Activated CD4-positive, alpha-beta T cell treated with anti-CD3 and anti-CD28 coated beads for 1 hour (primary cell): ENCODE results near the gene CTDSPL.
"Not testable (repeated sequence)": the region's sequence is repeated elsewhere in the genome, so short reads cannot be mapped to it uniquely, and the experiment has no call there.

Experiments
- DNase-seq: peaks from one replicate; pipeline ENCODE4 v3.0.0-alpha.2; 2020

CTDSPL gene, protein sequence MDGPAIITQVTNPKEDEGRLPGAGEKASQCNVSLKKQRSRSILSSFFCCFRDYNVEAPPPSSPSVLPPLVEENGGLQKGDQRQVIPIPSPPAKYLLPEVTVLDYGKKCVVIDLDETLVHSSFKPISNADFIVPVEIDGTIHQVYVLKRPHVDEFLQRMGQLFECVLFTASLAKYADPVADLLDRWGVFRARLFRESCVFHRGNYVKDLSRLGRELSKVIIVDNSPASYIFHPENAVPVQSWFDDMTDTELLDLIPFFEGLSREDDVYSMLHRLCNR

DNA sequence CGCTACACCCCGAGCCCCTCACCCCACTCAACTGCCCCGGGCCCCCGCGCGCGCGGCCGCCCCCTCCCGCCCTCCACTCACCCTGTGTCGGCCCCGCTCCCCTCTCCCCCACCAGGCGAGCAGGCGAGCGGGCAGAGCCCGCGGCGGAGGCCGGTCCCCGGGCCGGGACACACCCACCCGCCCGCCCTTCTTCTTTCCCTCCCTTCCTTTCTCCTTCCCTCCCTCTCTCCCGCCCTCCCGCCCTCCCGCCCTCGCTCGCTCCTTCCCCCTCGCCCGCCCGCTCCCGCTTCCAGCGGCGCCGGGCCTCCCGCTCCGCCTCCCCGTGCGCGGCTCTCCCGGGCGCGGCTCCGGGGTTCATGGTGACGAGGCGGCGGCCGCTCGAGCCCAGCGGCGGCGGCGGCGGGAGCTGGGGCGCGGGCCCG, at the start of gene CTDSPL:
Gene CTDSPL, plus strand, starts transcription at position 261 of the 422 bp plus-strand sequence. CDS start 320 bp downstream, outside the sequence.
- no peak for DNase-seq

DNA sequence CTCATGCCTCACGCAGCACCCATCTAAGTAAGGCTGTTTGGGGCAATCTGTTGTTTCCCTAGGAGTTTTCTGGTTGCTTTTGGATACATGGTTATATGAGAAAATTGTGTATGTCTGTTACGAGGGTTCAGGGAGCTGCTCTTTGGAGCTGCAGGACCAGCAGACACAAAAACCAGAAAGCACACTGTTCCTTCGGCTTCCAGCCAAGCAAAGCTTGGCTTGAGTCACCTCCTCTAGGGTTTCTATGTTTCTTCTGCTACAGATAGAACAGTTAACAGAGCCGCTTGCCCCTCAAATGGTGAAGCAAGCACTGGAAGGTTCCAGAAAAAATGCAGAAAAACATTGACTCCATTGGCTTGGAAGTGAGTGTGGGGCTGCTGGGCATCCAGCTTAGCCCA, 49.2 kb upstream of the CTDSPL start:
- no peak for DNase-seq

DNA sequence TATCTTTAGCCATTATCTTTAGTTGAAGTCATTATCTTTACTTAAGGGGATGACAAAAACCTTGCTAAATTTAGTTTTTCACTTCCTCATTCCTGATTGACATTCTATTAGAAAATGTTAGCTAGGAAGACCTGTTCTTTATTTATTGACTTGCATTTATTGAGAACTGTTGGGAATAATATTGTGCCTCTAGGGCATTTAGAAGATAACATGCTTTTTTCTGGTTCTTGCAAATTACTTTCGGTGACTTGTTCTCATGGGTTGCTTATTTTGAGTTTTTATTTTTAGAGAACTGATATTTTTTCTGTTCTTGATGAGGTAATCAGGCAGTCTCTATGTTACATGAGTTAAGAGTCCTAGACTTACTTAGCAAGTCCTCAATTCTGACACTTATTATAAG, 48.3 kb upstream of the CTDSPL start:
- DNase-seq = no peak

DNA sequence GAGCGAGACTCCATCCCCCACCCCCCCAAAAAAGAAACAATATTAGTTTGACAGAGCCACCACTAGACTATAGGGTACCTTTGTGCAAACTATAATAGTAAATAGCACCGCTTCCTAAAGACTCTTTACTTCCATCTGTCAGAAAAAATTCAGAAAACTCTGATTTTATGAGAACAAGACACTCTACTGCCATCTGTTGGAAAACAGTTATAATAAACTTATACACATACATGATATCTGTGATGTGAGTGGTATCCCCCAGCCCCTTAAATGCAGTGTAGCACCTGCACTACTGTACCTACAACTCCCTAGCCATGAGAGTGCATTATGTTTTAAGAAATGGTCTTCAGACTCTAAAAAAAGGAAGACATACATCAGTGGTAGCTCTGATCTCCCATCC, 47.1 kb upstream of the CTDSPL start:
- DNase-seq = no peak

DNA sequence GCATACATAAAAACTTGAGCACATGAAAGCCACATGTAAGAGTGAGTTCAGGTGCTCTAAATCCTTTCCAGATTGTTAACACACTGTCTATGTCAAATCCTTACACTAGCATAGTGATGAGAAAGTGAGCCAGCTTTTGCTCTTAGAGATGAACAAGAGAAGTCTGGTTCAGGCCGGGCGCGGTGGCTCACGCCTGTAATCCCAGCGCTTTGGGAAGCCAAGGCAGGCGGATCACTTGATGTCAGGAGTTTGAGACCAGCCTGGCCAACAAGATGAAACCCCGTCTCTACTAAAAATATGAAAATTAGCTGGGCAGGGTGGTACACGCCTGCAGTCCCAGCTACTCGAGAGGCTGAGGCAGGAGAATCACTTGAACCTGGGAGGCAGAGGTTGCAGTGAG, 46.5 kb upstream of the CTDSPL start:
- DNase-seq = not testable (repeated sequence)

GRCh38 chr3:37816271-37816670, 45.4 kb upstream of the CTDSPL start:
- DNase-seq = no peak

DNA sequence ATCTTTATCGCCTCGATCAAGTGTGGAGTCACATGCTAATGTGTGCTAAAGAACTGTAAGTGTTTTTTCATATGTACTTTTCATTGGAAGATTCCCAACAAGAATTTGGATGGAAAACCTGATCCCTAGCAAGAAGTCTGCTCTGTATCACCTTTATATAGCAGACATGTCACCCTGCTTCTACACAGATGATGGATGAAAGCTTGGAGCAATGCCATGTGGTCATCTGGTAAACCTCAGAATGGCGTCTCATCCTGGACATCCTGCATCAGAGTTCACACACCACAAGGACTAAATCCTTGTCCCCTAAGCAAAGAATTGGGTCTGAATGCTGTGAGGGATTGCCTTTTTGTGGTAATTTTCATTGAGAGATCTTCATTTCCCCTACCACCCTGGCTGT, 42.1 kb upstream of the CTDSPL start:
- no peak for DNase-seq

DNA sequence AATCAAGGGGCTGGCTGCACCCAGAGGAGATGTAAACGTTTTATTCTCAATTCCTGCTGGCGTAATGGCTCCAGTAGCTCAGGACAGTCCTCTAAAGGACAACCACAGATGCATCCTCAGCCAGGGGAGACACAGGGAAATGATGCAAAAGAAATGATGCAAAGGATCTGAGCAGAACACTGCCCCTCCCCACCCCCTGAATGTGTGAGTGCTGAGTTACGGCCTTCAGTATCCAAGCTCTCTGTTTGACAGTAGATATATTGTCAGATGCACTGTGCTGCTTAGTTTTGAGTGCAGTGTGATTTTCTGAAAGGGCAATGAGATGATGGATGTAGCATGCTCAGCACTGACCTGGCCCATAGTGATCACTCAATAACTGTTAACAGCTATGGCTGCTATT, 41.4 kb upstream of the CTDSPL start:
- no peak for DNase-seq

GRCh38 chr3:37823189-37823588, 38.5 kb upstream of the CTDSPL start:
- DNase-seq = no peak

DNA sequence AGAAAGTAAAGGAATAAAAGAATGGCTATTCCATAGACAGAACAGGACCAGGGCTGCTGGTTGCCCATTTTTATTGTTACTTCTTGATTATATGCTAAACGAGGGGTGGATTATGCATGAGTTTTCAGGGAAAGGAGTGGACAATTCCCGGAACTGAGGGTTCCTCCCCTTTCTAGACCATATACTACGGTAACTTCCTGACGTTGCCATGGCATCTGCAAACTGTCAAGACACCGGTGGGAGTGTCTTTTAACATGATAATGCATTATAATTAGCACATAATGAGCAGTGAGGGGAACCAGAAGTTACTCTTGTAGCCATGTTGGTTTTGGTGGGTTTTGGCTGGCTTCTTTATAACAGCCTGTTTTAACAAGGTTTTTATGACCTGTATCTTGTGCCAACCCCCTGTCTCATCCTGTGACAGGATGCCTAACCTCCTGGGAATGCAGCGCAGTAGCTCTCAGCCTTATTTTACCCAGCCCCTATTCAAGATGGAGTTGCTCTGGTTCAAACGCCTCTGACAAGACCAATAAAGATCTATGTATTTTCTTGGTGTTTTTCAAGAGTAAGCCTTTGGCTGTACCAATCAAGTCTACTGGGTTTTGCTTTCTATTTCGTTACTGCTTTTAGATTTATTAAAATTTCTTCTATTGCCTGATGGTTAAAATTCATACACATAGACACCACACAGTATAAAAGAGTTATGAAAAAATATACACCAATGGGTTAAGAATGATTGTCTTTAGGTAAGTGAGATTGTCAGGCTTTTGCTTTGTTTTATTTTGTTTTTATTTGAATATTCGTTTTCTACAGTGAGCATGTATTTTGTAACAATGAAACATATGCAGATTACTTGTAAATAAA, 37.4 kb upstream of the CTDSPL start:
- DNase-seq = no peak

DNA sequence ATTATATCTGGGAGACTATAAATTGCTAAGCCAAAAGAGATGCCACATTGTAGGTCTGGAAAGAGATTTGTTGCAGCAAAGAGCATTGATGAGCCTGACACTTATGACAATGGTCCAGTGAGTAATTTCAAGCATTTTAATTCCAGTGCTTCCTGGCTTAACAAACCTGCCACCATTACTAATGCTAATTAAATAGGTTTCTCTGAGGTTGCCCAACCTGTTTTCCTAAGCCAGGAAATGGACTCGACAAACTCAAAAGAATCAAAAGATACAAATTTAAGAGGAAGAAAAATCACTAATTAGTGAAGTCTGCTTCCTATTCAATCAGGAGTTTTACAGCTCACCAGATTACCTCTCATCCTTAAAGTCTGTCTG, 36.7 kb upstream of the CTDSPL start:
- DNase-seq = no peak

DNA sequence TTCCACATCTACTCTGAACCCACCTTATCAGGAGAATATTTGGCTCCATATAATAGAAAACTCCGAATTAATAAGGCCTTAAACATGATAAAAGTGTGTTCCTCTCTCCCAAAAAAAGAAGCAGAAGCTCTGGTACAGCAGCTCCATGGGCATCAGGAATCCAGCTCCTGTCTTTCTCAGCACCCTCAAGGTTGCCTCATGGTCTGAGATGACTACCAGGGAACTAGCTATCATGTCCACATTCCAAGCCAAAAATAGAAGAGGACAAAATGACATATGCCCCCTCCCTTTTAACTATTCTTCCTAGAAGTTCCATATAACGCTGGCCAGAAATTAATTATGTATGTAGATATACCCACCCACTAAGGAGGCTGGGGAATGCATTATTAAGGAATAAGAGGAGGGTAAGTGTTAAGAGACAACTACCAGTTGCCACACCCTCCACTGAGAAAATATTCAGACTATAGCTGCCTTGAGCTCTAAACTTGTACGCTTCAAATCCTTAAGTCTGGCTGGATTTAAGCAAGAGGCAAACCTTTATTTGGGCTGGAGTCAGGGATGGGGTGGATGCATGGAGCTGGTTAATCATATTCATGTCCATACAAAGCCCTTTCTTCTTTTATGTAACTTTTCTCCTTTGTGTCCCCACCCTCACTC, 35.8 kb upstream of the CTDSPL start:
- no peak for DNase-seq

DNA sequence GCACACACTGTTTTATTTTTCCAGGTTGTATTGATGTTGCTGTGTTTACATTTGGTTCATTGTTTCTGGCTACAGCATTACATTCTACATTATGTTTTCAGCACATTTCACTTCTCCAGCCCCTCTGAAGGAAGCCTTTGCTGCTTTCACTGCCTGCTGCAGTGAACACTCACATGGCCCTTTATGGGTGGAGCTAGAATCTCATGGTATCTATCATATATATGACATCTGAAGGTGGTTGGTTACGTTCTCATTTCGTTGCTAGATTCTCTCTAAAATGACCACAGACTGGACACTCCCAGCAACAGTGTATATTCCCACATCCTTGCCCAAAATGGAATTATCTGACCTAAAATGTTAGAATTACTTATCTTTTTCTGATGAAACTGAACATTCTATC, 35.2 kb upstream of the CTDSPL start:
- DNase-seq = no peak

DNA sequence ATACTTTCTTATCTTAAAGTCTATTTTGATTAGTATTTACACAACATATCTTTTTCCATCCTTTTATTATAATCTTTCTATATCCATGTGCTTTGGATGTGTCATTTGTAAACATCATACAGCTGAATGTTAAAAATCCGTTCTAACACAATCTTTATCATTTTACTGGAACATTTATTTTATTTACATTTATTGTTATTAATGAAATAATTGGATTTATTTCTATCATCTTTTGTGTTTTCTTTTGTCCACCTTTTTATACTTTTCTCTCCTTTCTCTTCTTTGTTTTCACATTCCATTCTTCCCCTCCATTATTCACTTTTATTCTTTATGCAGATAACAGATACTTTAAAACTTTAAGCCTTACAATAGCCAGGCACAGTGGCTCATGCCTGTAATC, 34.7 kb upstream of the CTDSPL start:
- DNase-seq = no peak

DNA sequence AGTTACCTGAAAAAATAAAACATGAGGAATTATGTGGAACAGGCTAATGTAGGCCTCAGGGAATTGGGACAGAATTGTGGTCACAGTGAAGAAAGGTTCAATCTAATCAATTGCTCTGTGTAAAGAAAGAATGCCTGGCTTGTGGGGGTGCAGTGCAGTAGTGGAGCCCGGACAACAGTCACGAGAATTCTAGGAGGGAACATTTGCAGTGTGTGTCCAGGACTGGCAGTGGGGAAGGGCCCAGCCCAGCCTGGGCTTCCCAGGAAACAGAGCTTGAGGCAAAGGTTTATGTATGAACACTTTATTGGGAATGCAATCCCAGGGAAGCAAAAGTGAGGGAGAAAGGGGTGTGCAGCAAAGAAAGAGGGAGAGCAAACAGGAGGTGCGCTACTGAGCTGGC, 29.2 kb upstream of the CTDSPL start:
- DNase-seq = no peak

GRCh38 chr3:37833302-37834186, 28.1 kb upstream of the CTDSPL start:
- DNase-seq = no peak

DNA sequence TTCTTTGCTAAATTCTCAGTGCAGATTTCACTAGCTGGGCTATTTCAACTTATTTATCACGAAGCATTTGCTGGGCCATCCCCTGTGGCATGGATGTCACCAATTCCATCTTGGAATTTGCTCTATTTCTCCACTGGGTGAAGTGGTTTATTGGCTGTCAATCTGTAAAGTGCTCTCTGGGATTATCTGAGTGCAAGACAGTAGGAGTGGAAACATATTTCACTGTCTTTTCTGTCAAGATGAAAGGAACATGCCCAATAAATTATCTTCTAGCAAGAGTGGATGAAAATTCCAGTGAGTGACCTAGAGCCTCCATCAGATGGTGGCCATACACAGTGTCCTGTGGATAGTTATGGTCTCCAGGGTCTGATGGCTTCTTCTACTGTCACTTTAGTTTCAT, 25.1 kb upstream of the CTDSPL start:
- no peak for DNase-seq

GRCh38 chr3:37847689-37848088, 14.0 kb upstream of the CTDSPL start:
- DNase-seq = no peak

GRCh38 chr3:37849146-37849923, 12.3 kb upstream of the CTDSPL start:
- DNase-seq = no peak

GRCh38 chr3:37852097-37852496, 9.6 kb upstream of the CTDSPL start:
- DNase-seq = no peak

GRCh38 chr3:37852771-37853170, 8.9 kb upstream of the CTDSPL start:
- DNase-seq = no peak
